Coronary artery (tissue), 2 donors: ENCODE results near the gene TTC27.
A peak's percentile ranks its signal among the peaks of the same experiment; 100 is the strongest.

Source experiments
- DNase-seq: peaks from one replicate; pipeline ENCODE4 v3.0.0-alpha.2; 2017; ENCODE audit warnings: low spot score
- H3K27ac ChIP-seq, 2 donors: fragments of 200-600 bp; sonication (generic); one replicate each; pipeline ENCODE4 v1.5.1; 2016 to 2019
- H3K4me3 ChIP-seq: fragments of 200-600 bp; sonication (generic); 2 replicates; pipeline ENCODE4 v1.5.1; 2016; ENCODE audit warnings: mild to moderate bottlenecking, moderate library complexity
- CTCF ChIP-seq: fragments of 200-600 bp; sonication (generic); IDR thresholded peaks from one replicate; pipeline ENCODE4 v1.5.1; 2019; ENCODE audit warnings: antibody characterized with exemption

The TTC27 gene

GRCh38 chr2:32852856-32853255, 225.0 kb downstream of the TTC27 start:
- TF ChIP-seq CTCF: no peak
- DNase-seq: no peak
- no peak overlapping the region for H3K27ac ChIP-seq
- no peak overlapping the region for H3K4me3 ChIP-seq

GRCh38 chr2:32856891-32857290, 229.0 kb downstream of the TTC27 start:
- Histone ChIP-seq H3K4me3 (no peak overlapping the region), H3K27ac (no peak overlapping the region)
- no peak for DNase-seq
- TF ChIP-seq CTCF: no peak

GRCh38 chr2:32858713-32859112, 230.9 kb downstream of the TTC27 start:
- no peak for DNase-seq
- no peak overlapping the region for H3K27ac ChIP-seq
- H3K4me3 ChIP-seq: no peak overlapping the region
- TF ChIP-seq CTCF: no peak

DNA sequence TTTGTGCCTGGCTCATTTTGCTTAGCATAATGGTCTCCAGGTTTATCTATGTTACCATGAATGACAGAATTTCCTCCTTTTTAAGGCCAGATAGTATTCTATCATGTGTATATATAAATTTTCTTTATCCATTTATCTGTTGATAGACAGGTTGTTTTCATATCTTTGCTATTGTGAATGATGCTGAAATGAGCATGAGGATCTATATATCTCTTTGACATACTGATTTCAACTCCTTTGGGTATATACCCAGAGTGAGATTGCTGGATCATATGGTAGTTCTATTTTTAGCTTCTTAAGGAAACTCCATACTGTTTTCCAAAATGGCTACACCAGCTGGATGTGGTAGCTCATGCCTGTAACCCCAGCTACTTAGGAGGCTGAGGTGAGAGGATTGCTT, 232.5 kb downstream of the TTC27 start:
- Histone ChIP-seq H3K27ac (no peak overlapping the region), H3K4me3 (no peak overlapping the region)
- no peak for TF ChIP-seq CTCF
- no peak for DNase-seq

- Histone ChIP-seq H3K27ac (no peak overlapping the region), H3K4me3 (no peak overlapping the region)
- TF ChIP-seq CTCF: no peak
- no peak for DNase-seq
These were observed 234.6 kb downstream of the TTC27 start for GRCh38 chr2:32862269-32863055.

DNA sequence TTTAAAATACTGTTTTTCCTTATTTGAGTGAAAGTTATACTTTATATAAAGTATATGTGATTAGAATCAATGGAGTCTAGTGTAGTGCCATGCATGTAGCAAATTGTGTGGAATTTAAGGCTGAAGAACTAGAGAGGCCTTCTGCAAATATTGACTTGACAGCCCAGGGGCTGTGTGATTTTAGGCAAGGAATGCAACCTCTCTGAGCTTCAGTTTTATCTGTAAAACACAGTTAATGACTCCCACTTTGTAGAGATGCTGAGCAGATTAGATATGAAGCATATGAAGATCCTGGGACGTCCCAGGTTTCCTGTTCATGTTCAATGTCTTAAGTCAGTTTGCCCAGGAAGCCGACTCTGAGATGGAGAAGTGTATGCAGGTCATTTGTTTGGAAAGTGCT, 235.5 kb downstream of the TTC27 start:
- Histone ChIP-seq H3K27ac (no peak overlapping the region), H3K4me3 (no peak overlapping the region)
- no peak for DNase-seq
- no peak for TF ChIP-seq CTCF

- Histone ChIP-seq H3K4me3 (no peak overlapping the region), H3K27ac (peak overlapping the region in 1 of 2 donors; percentile 22)
- no peak for TF ChIP-seq CTCF
- DNase-seq: no peak
These were observed 236.0 kb downstream of the TTC27 start for GRCh38 chr2:32863803-32864202.
